A549 (cell line): ENCODE data around the gene RBFA. TPM values are rescaled to one million over a fixed set of nuclear protein-coding genes. Genes with fewer than 3 reads are reported as not detected.

Experiments used
- ATAC-seq, 2 experiments: fragments of 200-7000 bp in 1 of 2; fragments of >200 bp in 1 of 2; cut with Nextera tagmentation in 1 of 2; cut with Tn5 transposase in 1 of 2; 3 replicates each; pipeline versions ENCODE4 v1.8.0 to v1.9.1; 2018 to 2020; ENCODE audit warnings: mild to moderate bottlenecking in 1 of 2, moderate library complexity in 1 of 2
- CTCF ChIA-PET: fragments of 300-600 bp; sonication (Branson Sonifier 250); formaldehyde crosslinking; extraction: SDS; loops from one replicate; lab custom pipeline; 2021; ENCODE audit warnings: antibody characterized with exemption, inconsistent platforms; lab: Yijun Ruan, JAX
- POLR2A ChIA-PET: fragments of 350-600 bp; formaldehyde crosslinking; extraction: SDS; loops from one replicate; lab custom pipeline; 2021; ENCODE audit warnings: antibody characterized with exemption, inconsistent platforms; lab: Yijun Ruan, JAX
- DNase-seq, 2 experiments: peaks; one replicate each; pipeline versions ENCODE4 v3.0.0 to v3.0.0-alpha.2; 2011 to 2016; ENCODE audit warnings: low read depth in 1 of 2, low spot score in 1 of 2
- FAIRE-seq: peaks from 2 replicates; lab custom pipeline; 2011; peaks lifted over from hg19 to GRCh38; lab: Jason Lieb, UNC
- H3K27ac ChIP-seq, 2 experiments: fragments of >200 bp; sonication (Bioruptor Twin); formaldehyde crosslinking; 3 replicates each; pipeline ENCODE4 v1.5.1; 2016 to 2017
- H3K4me1 ChIP-seq: fragments of >200 bp; sonication (Bioruptor Twin); formaldehyde crosslinking; 3 replicates; pipeline ENCODE4 v1.6.1; 2016
- H3K4me2 ChIP-seq: fragments of >200 bp; sonication (Bioruptor Twin); formaldehyde crosslinking; 3 replicates; pipeline ENCODE4 v1.6.1; 2016
- H3K4me3 ChIP-seq: fragments of >200 bp; sonication (Bioruptor Twin); formaldehyde crosslinking; 3 replicates; pipeline ENCODE4 v1.5.1; 2016
- H3K9me3 ChIP-seq: fragments of >200 bp; sonication (Bioruptor Twin); formaldehyde crosslinking; 3 replicates; pipeline ENCODE4 v1.6.1; 2016
- BHLHE40 ChIP-seq: IDR thresholded peaks from 2 replicates; pipeline ENCODE4 v1.6.1; 2012; ENCODE audit warnings: low read depth, low read length, inconsistent platforms
- CEBPB ChIP-seq, 2 experiments: fragments of >200 bp in 1 of 2; sonication (Bioruptor Twin) in 1 of 2; formaldehyde crosslinking in 1 of 2; IDR thresholded peaks; 2 replicates each; pipeline ENCODE4 v1.6.1; 2012 to 2016
- E2F6 ChIP-seq: IDR thresholded peaks from 2 replicates; pipeline ENCODE4 v1.6.1; 2012; ENCODE audit warnings: low read depth, borderline replicate concordance
- EHMT2 ChIP-seq: fragments of 200-600 bp; sonication (generic); IDR thresholded peaks from 2 replicates; pipeline ENCODE4 v1.6.1; 2016; ENCODE audit warnings: antibody characterized with exemption, low read depth, mild to moderate bottlenecking, moderate library complexity
- HES2 ChIP-seq: fragments of >200 bp; sonication (Bioruptor Twin); formaldehyde crosslinking; IDR thresholded peaks from 2 replicates; pipeline ENCODE4 v1.6.1; 2016
- JUN ChIP-seq, 2 experiments: fragments of >200 bp; sonication (Bioruptor Twin); formaldehyde crosslinking; IDR thresholded peaks; 2 replicates in 1 of 2; 3 replicates in 1 of 2; pipeline ENCODE4 v1.6.1; 2016 to 2017
- KDM1A ChIP-seq: fragments of 200-600 bp; sonication (generic); IDR thresholded peaks from 2 replicates; pipeline ENCODE4 v1.6.1; 2016; ENCODE audit warnings: low read depth, mild to moderate bottlenecking
- MAX ChIP-seq: IDR thresholded peaks from 2 replicates; pipeline ENCODE4 v1.6.1; 2012
- MYC ChIP-seq: IDR thresholded peaks from 2 replicates; pipeline ENCODE4 v1.6.1; 2012; ENCODE audit warnings: mild to moderate bottlenecking, inconsistent platforms, low read length, improper control_type of control experiment, borderline replicate concordance
- NR3C1 ChIP-seq: fragments of >200 bp; sonication (Bioruptor Twin); formaldehyde crosslinking; IDR thresholded peaks from 3 replicates; pipeline ENCODE4 v1.6.1; 2017
- PHF8 ChIP-seq: fragments of 200-600 bp; sonication (generic); IDR thresholded peaks from 2 replicates; pipeline ENCODE4 v1.6.1; 2016; ENCODE audit warnings: low read depth, mild to moderate bottlenecking, antibody characterized with exemption, moderate library complexity, borderline replicate concordance
- POLR2A ChIP-seq: IDR thresholded peaks from 2 replicates; pipeline ENCODE4 v1.6.1; 2012; ENCODE audit warnings: mild to moderate bottlenecking, low read length
- RCOR1 ChIP-seq: fragments of 150-350 bp; IDR thresholded peaks from 2 replicates; pipeline ENCODE4 v1.6.1; 2014; ENCODE audit warnings: antibody characterized with exemption, low read length, low read depth
- REST ChIP-seq: fragments of 200-600 bp; sonication (generic); IDR thresholded peaks from 2 replicates; pipeline ENCODE4 v1.6.1; 2016; ENCODE audit warnings: antibody characterized with exemption, mild to moderate bottlenecking, moderate library complexity
- SREBF2 ChIP-seq: fragments of 450-650 bp; IDR thresholded peaks from 2 replicates; pipeline ENCODE4 v1.6.1; 2014; ENCODE audit warnings: mild to moderate bottlenecking, moderate library complexity
- TFCP2L1 ChIP-seq: fragments of 250-450 bp; sonication (Bioruptor Pico); IDR thresholded peaks from 2 replicates; pipeline ENCODE4 v1.5.0; 2021; ENCODE audit warnings: mild to moderate bottlenecking
- USF2 ChIP-seq: fragments of 450-650 bp; IDR thresholded peaks from 2 replicates; pipeline ENCODE4 v1.6.1; 2014; ENCODE audit warnings: antibody characterized with exemption
- ZC3H11A ChIP-seq: fragments of 450-650 bp; IDR thresholded peaks from 2 replicates; pipeline ENCODE4 v1.6.1; 2014; ENCODE audit warnings: antibody characterized with exemption, mild to moderate bottlenecking
- ZFP36 ChIP-seq: fragments of 450-650 bp; IDR thresholded peaks from 2 replicates; pipeline ENCODE4 v1.6.1; 2014; ENCODE audit warnings: borderline replicate concordance; ENCODE audit not compliant: partially characterized antibody
- ZSCAN20 ChIP-seq: fragments of 250-450 bp; sonication (Bioruptor Pico); IDR thresholded peaks from 2 replicates; pipeline ENCODE4 v1.8.0; 2022; ENCODE audit warnings: mild to moderate bottlenecking, moderate library complexity
- WGBS: methylation state at CpG from one replicate; pipeline ENCODE4 v1.1.6; 2017; ENCODE audit errors: missing lambda C conversion rate; 5-methylcytosine and 5-hydroxymethylcytosine counted together
- polyA plus RNA-seq, 4 experiments: library from polyadenylated mRNA; depleted of rRNA in 3 of 4; stranded (reverse); fragments of >200 nt; fragmentation: RNase III in 1 of 4; extraction: RNeasy Plus Mini Kit Qiagen cat#74134 plus additional on column Dnase treatment in 1 of 4; gene quantifications; 2 replicates in 3 of 4; 3 replicates in 1 of 4; pipeline ENCODE4 v1.2.3, GENCODE V29; 2011 to 2017
- TF ChIP-seq, protein P1 (sequence below): fragments of 250-450 bp; sonication (Bioruptor Pico); IDR thresholded peaks from 2 replicates; pipeline ENCODE4 v1.5.0; 2021; ENCODE audit warnings: mild to moderate bottlenecking, moderate library complexity, borderline replicate concordance

RBFA gene
- polyA plus RNA-seq, 2 of the 4 experiments (the other 2 are of a cell fraction) = 34.4 to 43.6 TPM

- FAIRE-seq = no peak
- CTCF ChIA-PET = no interaction called here
- WGBS = 92% methylated on average over 1 of the region's 1 CpG
Observed at GRCh38 chr18:80029690-80030089, 4.5 kb upstream of the RBFA start.

GRCh38 chr18:80033181-80034067, 810 bp upstream of the RBFA start:
- ATAC-seq (peak; percentile 88 to 90), FAIRE-seq (no peak), DNase-seq (peak; percentile 16 to 64)
- TF ChIP-seq ZC3H11A = no peak
- TF ChIP-seq ZFP36 = no peak
- peak; percentile 35; the same call in 1 of the 2 replicates for TF ChIP-seq E2F6
- TF ChIP-seq MAX = peak; percentile 81
- TF ChIP-seq JUN (IDR thresholded peaks at IDR 0.05) = peak in 1 of 2 experiments; percentile 26; a peak in 1 of 5 replicates
- TF ChIP-seq ZSCAN20 (CRISPR knock-in tag) = no peak
- TF ChIP-seq PHF8 = peak; percentile 61; the same call in 1 of the 2 replicates
- TF ChIP-seq BHLHE40 = no peak
- TF ChIP-seq POLR2A = peak; percentile 20
- POLR2A ChIA-PET = interaction anchor here (0.6 to 2.9 kb wide), 8 partner anchors 13 to 354 kb away, joined by 3 to 8 read pairs (median 4); partner anchors contain the start of gene ADNP2
- Histone ChIP-seq H3K27ac (peak overlapping the region; percentile 59 to 96), H3K4me3 (peak overlapping the region; percentile 60), H3K4me2 (peak overlapping the region; percentile 79), H3K4me1 (peaks cover 5% of the 10 kb centered on the region; the same call in 1 of the 3 replicates), H3K9me3 (no peaks in the 10 kb centered on the region)
- WGBS = 35% methylated on average over 13 of the region's 90 CpGs
- CTCF ChIA-PET = interaction anchor here (1.0 to 1.8 kb wide), 2 partner anchors 13 to 71 kb away, joined by 3 to 4 read pairs; no protein-coding TSS in a partner anchor

More at GRCh38 chr18:80029690-80030089, 4.5 kb upstream of the RBFA start:
- ATAC-seq (no peak), DNase-seq (no peak)
- no peak for TF ChIP-seq SREBF2
- TF ChIP-seq TFCP2L1 (CRISPR knock-in tag) = no peak
- TF ChIP-seq NR3C1 = no peak
- no peak for TF ChIP-seq CEBPB (IDR thresholded peaks at IDR 0.05)
- TF ChIP-seq KDM1A = no peak
- no peak for TF ChIP-seq MYC
- H3K4me3 ChIP-seq = no peak overlapping the region
- H3K4me1 ChIP-seq = no peaks in the 10 kb centered on the region
- no peak overlapping the region for H3K4me2 ChIP-seq
- H3K9me3 ChIP-seq = no peaks in the 10 kb centered on the region
- POLR2A ChIA-PET = no interaction called here
- H3K27ac ChIP-seq = no peak overlapping the region

DNA sequence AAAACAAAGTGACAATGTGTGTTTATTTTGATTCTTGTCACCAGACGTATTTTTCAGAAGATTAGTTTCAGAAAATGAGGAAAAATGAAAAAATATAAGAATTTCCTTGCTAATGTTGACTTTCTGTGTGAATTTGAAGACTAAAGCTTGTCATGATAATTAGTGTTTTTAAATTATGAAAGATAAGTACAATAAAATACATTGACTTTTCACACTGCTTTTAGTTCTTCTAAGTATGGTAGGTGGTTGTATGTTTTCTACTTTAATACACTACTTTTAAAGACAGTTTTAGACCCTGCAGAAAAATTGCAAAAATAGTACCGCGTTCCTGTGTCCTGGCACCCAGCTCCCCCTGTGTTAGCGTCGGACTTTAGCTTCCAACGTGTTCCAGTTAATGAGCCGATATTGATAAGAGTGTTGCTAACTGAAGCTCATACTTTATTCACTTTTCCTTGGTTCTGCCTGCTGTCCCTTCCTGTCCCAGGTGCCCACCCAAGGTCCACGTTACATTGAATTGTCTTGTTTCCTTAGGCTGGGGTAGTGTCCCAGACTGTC, 695 bp downstream of the RBFA start:
- DNase-seq = no peak
- peaks cover 5% of the 10 kb centered on the region; the same call in 1 of the 3 replicates for H3K4me1 ChIP-seq
- TF ChIP-seq EHMT2 (no peak), HES2 (no peak), E2F6 (no peak), USF2 (no peak), TFCP2L1 (CRISPR knock-in tag) (no peak), BHLHE40 (no peak), REST (no peak), RCOR1 (no peak), MYC (no peak)
- TF ChIP-seq, protein P1, sequence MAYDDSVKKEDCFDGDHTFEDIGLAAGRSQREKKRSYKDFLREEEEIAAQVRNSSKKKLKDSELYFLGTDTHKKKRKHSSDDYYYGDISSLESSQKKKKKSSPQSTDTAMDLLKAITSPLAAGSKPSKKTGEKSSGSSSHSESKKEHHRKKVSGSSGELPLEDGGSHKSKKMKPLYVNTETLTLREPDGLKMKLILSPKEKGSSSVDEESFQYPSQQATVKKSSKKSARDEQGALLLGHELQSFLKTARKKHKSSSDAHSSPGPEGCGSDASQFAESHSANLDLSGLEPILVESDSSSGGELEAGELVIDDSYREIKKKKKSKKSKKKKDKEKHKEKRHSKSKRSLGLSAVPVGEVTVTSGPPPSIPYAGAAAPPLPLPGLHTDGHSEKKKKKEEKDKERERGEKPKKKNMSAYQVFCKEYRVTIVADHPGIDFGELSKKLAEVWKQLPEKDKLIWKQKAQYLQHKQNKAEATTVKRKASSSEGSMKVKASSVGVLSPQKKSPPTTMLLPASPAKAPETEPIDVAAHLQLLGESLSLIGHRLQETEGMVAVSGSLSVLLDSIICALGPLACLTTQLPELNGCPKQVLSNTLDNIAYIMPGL (CRISPR knock-in tag) = no peak
- TF ChIP-seq, all 56 proteins: peak for 0
- H3K4me2 ChIP-seq = peak overlapping the region; percentile 88
- CTCF ChIA-PET = interaction anchor here (0.7 to 1.8 kb wide), 4 partner anchors 12 to 109 kb away, joined by 3 to 5 read pairs (median 4); no protein-coding TSS in a partner anchor
- H3K27ac ChIP-seq = peak overlapping the region; percentile 84 to 91
- no peaks in the 10 kb centered on the region for H3K9me3 ChIP-seq
- no peak for FAIRE-seq
- POLR2A ChIA-PET = interaction anchor here (2.9 kb wide), 1 partner anchor 74 kb away, joined by 8 read pairs; the partner anchor contains the start of gene ADNP2
- no peak for ATAC-seq
- 29% methylated on average over 8 of the region's 8 CpGs for WGBS
- H3K4me3 ChIP-seq = peak overlapping the region; percentile 80
